GM23248 (cell line): ENCODE data around the gene HIBADH. TPM values are rescaled to one million over a fixed set of nuclear protein-coding genes. Genes with fewer than 3 reads are reported as not detected.
"Not testable (repeated sequence)": the region's sequence is repeated elsewhere in the genome, so short reads cannot be mapped to it uniquely, and the experiment has no call there.

Source experiments
- DNase-seq: peaks from one replicate; pipeline ENCODE4 v3.0.0-alpha.2; 2015
- H2AFZ ChIP-seq: fragments of 200-600 bp; sonication (generic); 2 replicates; pipeline ENCODE4 v1.6.1; 2016; ENCODE audit warnings: antibody characterized with exemption
- H3F3A ChIP-seq: fragments of 200-600 bp; sonication (generic); 2 replicates; pipeline ENCODE4 v1.6.1; 2016; ENCODE audit warnings: mild to moderate bottlenecking, antibody characterized with exemption, mixed run types; ENCODE audit not compliant: insufficient read depth
- H3K27ac ChIP-seq: fragments of 200-600 bp; sonication (generic); 2 replicates; pipeline ENCODE4 v1.5.1; 2016; ENCODE audit warnings: mild to moderate bottlenecking
- H3K27me3 ChIP-seq: fragments of 200-600 bp; sonication (generic); replicated peaks from 2 replicates; pipeline ENCODE4 v1.6.1; 2016; ENCODE audit warnings: mild to moderate bottlenecking; ENCODE audit not compliant: insufficient read depth
- H3K36me3 ChIP-seq: fragments of 200-600 bp; sonication (generic); 2 replicates; pipeline ENCODE4 v1.6.1; 2016; ENCODE audit warnings: low read depth, mild to moderate bottlenecking
- H3K4me1 ChIP-seq: fragments of 200-600 bp; sonication (generic); 2 replicates; pipeline ENCODE4 v1.6.1; 2016; ENCODE audit warnings: mild to moderate bottlenecking; ENCODE audit not compliant: insufficient read depth
- H3K4me2 ChIP-seq: fragments of 200-600 bp; sonication (generic); one replicate; pipeline ENCODE4 v1.6.1; 2016; ENCODE audit warnings: mild to moderate bottlenecking; ENCODE audit not compliant: unreplicated experiment
- H3K4me3 ChIP-seq: fragments of 200-600 bp; sonication (generic); 2 replicates; pipeline ENCODE4 v1.5.1; 2016; ENCODE audit warnings: mild to moderate bottlenecking
- H3K79me2 ChIP-seq: fragments of 200-600 bp; sonication (generic); 2 replicates; pipeline ENCODE4 v1.6.1; 2016; ENCODE audit warnings: mild to moderate bottlenecking; ENCODE audit not compliant: insufficient read depth
- H3K9ac ChIP-seq: fragments of 200-600 bp; sonication (generic); 2 replicates; pipeline ENCODE4 v1.6.1; 2016; ENCODE audit warnings: mild to moderate bottlenecking
- H3K9me2 ChIP-seq: fragments of 200-600 bp; sonication (generic); 2 replicates; pipeline ENCODE4 v1.6.1; 2016; ENCODE audit warnings: mixed run types, mild to moderate bottlenecking, moderate library complexity; ENCODE audit not compliant: insufficient read depth
- H3K9me3 ChIP-seq: fragments of 200-600 bp; sonication (generic); one replicate; pipeline ENCODE4 v1.6.1; 2017; ENCODE audit warnings: low read depth
- H4K20me1 ChIP-seq: fragments of 200-600 bp; sonication (generic); 2 replicates; pipeline ENCODE4 v1.6.0; 2016; ENCODE audit not compliant: insufficient read depth
- EZH2 ChIP-seq: fragments of 200-600 bp; sonication (generic); IDR thresholded peaks from 2 replicates; pipeline ENCODE4 v1.6.1; 2018; ENCODE audit warnings: antibody characterized with exemption, mild to moderate bottlenecking; ENCODE audit not compliant: insufficient read depth, poor library complexity, severe bottlenecking
- EZH2phosphoT487 ChIP-seq: fragments of 200-600 bp; sonication (generic); IDR thresholded peaks from 2 replicates; pipeline ENCODE4 v1.6.1; 2018; ENCODE audit warnings: antibody characterized with exemption, moderate library complexity, mild to moderate bottlenecking, low read depth; ENCODE audit not compliant: insufficient read depth
- WGBS, 2 experiments: methylation state at CpG; one replicate each; pipeline ENCODE4 v1.1.6; 2015 to 2017; ENCODE audit warnings: low lambda C conversion rate in 2 of 2, low coverage in 1 of 2; ENCODE audit errors: missing lambda C conversion rate in 2 of 2; 5-methylcytosine and 5-hydroxymethylcytosine counted together
- in situ Hi-C: fragments of 300-500 bp; cut with MboI; formaldehyde crosslinking; loops from 2 replicates; pipeline ENCODE4 v1.15.0; 2020
- polyA plus RNA-seq: library from polyadenylated mRNA; unstranded; fragments of >200 nt; fragmentation: Nextera tagmentation; extraction: Ambion mirVana; gene quantifications from 2 replicates; pipeline ENCODE4 v1.2.1, GENCODE V29; 2016
- total RNA-seq: library from RNA; depleted of rRNA; stranded (reverse); fragments of >200 nt; shearing (Covaris generic); gene quantifications from 2 replicates; pipeline ENCODE4 v1.2.3, GENCODE V29; 2014

The HIBADH gene
- total and polyA plus RNA-seq, 2 experiments from 2014 or later, result 70.1 to 87.0 TPM

GRCh38 chr7:27640884-27641574, 21.7 kb downstream of the HIBADH start:
- Histone ChIP-seq H3K4me2 (peak overlapping the region; percentile 72), H3K9ac (no peak overlapping the region), H3K27me3 (no peaks in the 10 kb centered on the region), H3K9me3 (no peaks in the 10 kb centered on the region), H3K4me3 (peak overlapping the region; percentile 47), H3K4me1 (peaks cover 20% of the 10 kb centered on the region), H3K9me2 (no peaks in the 10 kb centered on the region), H2AFZ (peak overlapping the region; percentile 36; the same call in 1 of the 2 replicates), H3K79me2 (peaks cover 42% of the 10 kb centered on the region), H4K20me1 (no peaks in the 10 kb centered on the region), H3F3A (peaks cover 21% of the 10 kb centered on the region), H3K27ac (peak overlapping the region; percentile 16), H3K36me3 (peaks cover 17% of the 10 kb centered on the region)
- peak; percentile 29 for DNase-seq
- WGBS, 2 experiments, result 6 to 9% methylated on average over 5 of the region's 5 CpGs
- TF ChIP-seq EZH2phosphoT487, result no peak
- no peak for TF ChIP-seq EZH2
- in situ Hi-C loops, result no loop called here

- H3K27ac ChIP-seq, result no peak overlapping the region
- DNase-seq, result no peak
- H3K9ac ChIP-seq, result no peak overlapping the region
- H3F3A ChIP-seq, result peaks cover 21% of the 10 kb centered on the region
- TF ChIP-seq EZH2, result no peak
- no peak for TF ChIP-seq EZH2phosphoT487
- WGBS, 2 experiments, result 96 to 98% methylated on average over 6 of the region's 6 CpGs
- H3K9me2 ChIP-seq, result no peaks in the 10 kb centered on the region
- H2AFZ ChIP-seq, result no peak overlapping the region
- no peaks in the 10 kb centered on the region for H3K9me3 ChIP-seq
- no peak overlapping the region for H3K4me2 ChIP-seq
- H3K4me1 ChIP-seq, result peaks cover 20% of the 10 kb centered on the region
- no peak overlapping the region for H3K4me3 ChIP-seq
- H3K79me2 ChIP-seq, result peaks cover 41% of the 10 kb centered on the region
- peaks cover 18% of the 10 kb centered on the region for H3K36me3 ChIP-seq
- H3K27me3 ChIP-seq, result no peaks in the 10 kb centered on the region
- no peaks in the 10 kb centered on the region for H4K20me1 ChIP-seq
- in situ Hi-C loops, result no loop called here
These were observed 22.8 kb downstream of the HIBADH start for GRCh38 chr7:27639851-27640250.

GRCh38 chr7:27639048-27639447, 23.6 kb downstream of the HIBADH start:
- H3K36me3 ChIP-seq, result peaks cover 18% of the 10 kb centered on the region
- H3K27me3 ChIP-seq, H4K20me1 ChIP-seq, H3K9me3 ChIP-seq, H3K4me3 ChIP-seq, H3K9me2 ChIP-seq, in situ Hi-C loops, H3K9ac ChIP-seq, DNase-seq, H3K27ac ChIP-seq, H2AFZ ChIP-seq, H3K4me2 ChIP-seq: not testable (repeated sequence)
- 100% methylated on average over 1 of the region's 1 CpG for WGBS, 2 experiments
- peaks cover 21% of the 10 kb centered on the region for H3F3A ChIP-seq
- peaks cover 41% of the 10 kb centered on the region for H3K79me2 ChIP-seq
- peaks cover 20% of the 10 kb centered on the region for H3K4me1 ChIP-seq

GRCh38 chr7:27636326-27637006, 26.2 kb downstream of the HIBADH start:
- H3K4me1 ChIP-seq, result peaks cover 11% of the 10 kb centered on the region
- no peaks in the 10 kb centered on the region for H3K9me3 ChIP-seq
- H3K9me2 ChIP-seq, result no peaks in the 10 kb centered on the region
- in situ Hi-C loops, result no loop called here
- H2AFZ ChIP-seq, result no peak overlapping the region
- H3K36me3 ChIP-seq, result peaks cover 28% of the 10 kb centered on the region
- no peaks in the 10 kb centered on the region for H3K27me3 ChIP-seq
- peaks cover 12% of the 10 kb centered on the region for H3F3A ChIP-seq
- DNase-seq, result no peak
- no peak overlapping the region for H3K4me3 ChIP-seq
- 53 to 66% methylated on average over 1 of the region's 1 CpG for WGBS, 2 experiments
- no peak overlapping the region for H3K4me2 ChIP-seq
- no peak overlapping the region for H3K27ac ChIP-seq
- no peak overlapping the region for H3K9ac ChIP-seq
- peaks cover 41% of the 10 kb centered on the region for H3K79me2 ChIP-seq
- no peak for TF ChIP-seq EZH2
- no peak for TF ChIP-seq EZH2phosphoT487
- no peaks in the 10 kb centered on the region for H4K20me1 ChIP-seq

GRCh38 chr7:27635728-27636127, 27.0 kb downstream of the HIBADH start:
- Histone ChIP-seq H3K4me2 (no peak overlapping the region), H3K4me1 (peaks cover 4% of the 10 kb centered on the region), H4K20me1 (no peaks in the 10 kb centered on the region), H3K79me2 (peaks cover 41% of the 10 kb centered on the region), H3F3A (peaks cover 5% of the 10 kb centered on the region), H3K36me3 (peaks cover 32% of the 10 kb centered on the region), H3K9ac (no peak overlapping the region), H3K9me3 (no peaks in the 10 kb centered on the region), H3K9me2 (no peaks in the 10 kb centered on the region), H3K4me3 (no peak overlapping the region), H3K27me3 (no peaks in the 10 kb centered on the region), H3K27ac (no peak overlapping the region), H2AFZ (no peak overlapping the region)
- 93 to 97% methylated on average over 1 of the region's 1 CpG for WGBS, 2 experiments
- TF ChIP-seq EZH2phosphoT487 (no peak), EZH2 (no peak)
- no peak for DNase-seq
- in situ Hi-C loops, result no loop called here
